ENCODE measurements around the gene SECISBP2L.

- TF ChIP-seq, protein P1, sequence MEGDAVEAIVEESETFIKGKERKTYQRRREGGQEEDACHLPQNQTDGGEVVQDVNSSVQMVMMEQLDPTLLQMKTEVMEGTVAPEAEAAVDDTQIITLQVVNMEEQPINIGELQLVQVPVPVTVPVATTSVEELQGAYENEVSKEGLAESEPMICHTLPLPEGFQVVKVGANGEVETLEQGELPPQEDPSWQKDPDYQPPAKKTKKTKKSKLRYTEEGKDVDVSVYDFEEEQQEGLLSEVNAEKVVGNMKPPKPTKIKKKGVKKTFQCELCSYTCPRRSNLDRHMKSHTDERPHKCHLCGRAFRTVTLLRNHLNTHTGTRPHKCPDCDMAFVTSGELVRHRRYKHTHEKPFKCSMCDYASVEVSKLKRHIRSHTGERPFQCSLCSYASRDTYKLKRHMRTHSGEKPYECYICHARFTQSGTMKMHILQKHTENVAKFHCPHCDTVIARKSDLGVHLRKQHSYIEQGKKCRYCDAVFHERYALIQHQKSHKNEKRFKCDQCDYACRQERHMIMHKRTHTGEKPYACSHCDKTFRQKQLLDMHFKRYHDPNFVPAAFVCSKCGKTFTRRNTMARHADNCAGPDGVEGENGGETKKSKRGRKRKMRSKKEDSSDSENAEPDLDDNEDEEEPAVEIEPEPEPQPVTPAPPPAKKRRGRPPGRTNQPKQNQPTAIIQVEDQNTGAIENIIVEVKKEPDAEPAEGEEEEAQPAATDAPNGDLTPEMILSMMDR (IDR thresholded peaks at IDR 0.05; ENCODE audit: extremely low read depth in 1 of 2, insufficient read depth in 1 of 2, low read depth in 1 of 2, low read length in 2 of 2) = no peak
- no peak for TF ChIP-seq POLR2AphosphoS5 (IDR thresholded peaks at IDR 0.05; ENCODE audit: insufficient read depth, low read depth, low read length)
- TF ChIP-seq MYC (IDR thresholded peaks at IDR 0.05; ENCODE audit: low read depth, low read length) = no peak
- no peak for TF ChIP-seq EZH2 (IDR thresholded peaks at IDR 0.05; ENCODE audit: borderline replicate concordance, low read depth, low read length, severe bottlenecking)
- TF ChIP-seq GATA2 (IDR thresholded peaks at IDR 0.05; ENCODE audit: insufficient read depth, insufficient read length, low read depth, low read length) = no peak
- no peak for TF ChIP-seq MAX (IDR thresholded peaks at IDR 0.05; ENCODE audit: insufficient read depth, insufficient read length)
These were observed 61.4 kb downstream of the SECISBP2L start for GRCh38 chr15:48984811-48985352.

Measured in endothelial cell of umbilical vein (primary cell).